ENCODE data around the gene CTPS2.

DNA sequence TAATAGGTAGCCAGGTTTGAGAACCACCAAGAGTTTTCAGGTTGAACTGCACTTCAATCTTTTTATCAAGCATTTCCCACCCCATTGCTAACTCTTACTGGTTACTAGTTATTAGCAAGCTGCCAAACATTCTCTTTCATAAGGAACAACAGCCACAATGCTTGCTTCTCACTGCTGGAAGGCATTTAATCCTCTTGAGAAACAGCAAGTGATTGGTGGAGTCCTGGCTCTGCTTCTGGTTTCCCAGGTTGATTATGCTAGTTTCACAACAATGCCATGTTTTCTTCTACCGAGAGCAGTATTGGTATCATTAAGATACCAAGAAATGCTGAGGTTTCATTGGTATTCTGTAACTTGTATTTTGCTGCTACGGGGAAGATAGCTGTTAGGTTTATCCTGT, 41.5 kb upstream of the CTPS2 start:
- TF ChIP-seq, protein P1, sequence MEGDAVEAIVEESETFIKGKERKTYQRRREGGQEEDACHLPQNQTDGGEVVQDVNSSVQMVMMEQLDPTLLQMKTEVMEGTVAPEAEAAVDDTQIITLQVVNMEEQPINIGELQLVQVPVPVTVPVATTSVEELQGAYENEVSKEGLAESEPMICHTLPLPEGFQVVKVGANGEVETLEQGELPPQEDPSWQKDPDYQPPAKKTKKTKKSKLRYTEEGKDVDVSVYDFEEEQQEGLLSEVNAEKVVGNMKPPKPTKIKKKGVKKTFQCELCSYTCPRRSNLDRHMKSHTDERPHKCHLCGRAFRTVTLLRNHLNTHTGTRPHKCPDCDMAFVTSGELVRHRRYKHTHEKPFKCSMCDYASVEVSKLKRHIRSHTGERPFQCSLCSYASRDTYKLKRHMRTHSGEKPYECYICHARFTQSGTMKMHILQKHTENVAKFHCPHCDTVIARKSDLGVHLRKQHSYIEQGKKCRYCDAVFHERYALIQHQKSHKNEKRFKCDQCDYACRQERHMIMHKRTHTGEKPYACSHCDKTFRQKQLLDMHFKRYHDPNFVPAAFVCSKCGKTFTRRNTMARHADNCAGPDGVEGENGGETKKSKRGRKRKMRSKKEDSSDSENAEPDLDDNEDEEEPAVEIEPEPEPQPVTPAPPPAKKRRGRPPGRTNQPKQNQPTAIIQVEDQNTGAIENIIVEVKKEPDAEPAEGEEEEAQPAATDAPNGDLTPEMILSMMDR (conservative IDR thresholded peaks at IDR 0.05; ENCODE audit: low read depth, low read length), result no peak
- TF ChIP-seq EZH2 (IDR thresholded peaks at IDR 0.05; ENCODE audit: low read length, unreplicated experiment) (no peak), EZH2phosphoT487 (IDR thresholded peaks at IDR 0.05; ENCODE audit: borderline replicate concordance, low read length) (no peak)
